ENCODE data around the gene NUDT5.
"Not testable (repeated sequence)": the region's sequence is repeated elsewhere in the genome, so short reads cannot be mapped to it uniquely, and the experiment has no call there.

Gene NUDT5

GRCh38 chr10:12235796-12236195, 40.1 kb upstream of the NUDT5 start:
- TF ChIP-seq CTCF (IDR thresholded peaks at IDR 0.05; ENCODE audit: low read depth, low read length, missing control alignments) = no peak
- DNase-seq (ENCODE audit: extremely low read depth, low read depth) = no peak
- no peak overlapping the region for H3K4me3 ChIP-seq (replicated peaks; ENCODE audit: low read depth, low read length)

GRCh38 chr10:12235116-12235694, 39.5 kb upstream of the NUDT5 start:
- no peak for TF ChIP-seq CTCF (IDR thresholded peaks at IDR 0.05; ENCODE audit: low read depth, low read length, missing control alignments)
- no peak for DNase-seq (ENCODE audit: extremely low read depth, low read depth)

DNA sequence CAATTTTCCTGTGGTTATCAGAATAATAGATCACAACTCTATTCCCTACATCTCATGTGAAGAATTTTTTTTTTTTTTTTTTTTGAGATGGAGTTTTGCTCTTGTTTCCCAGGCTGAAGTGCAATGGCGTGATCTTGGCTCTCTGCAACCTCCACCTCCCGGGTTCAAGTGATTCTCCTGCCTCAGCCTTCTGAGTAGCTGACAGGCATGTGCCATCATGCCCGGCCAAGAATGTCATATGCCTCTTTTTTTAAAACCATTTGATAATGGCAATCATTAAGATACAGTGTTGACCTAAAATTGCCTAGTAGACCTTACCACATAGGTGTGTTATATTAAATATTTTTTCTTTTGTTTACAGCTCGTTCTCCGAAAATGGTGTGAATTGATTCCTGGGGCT, 39.0 kb upstream of the NUDT5 start:
- not testable (repeated sequence) for H3K4me3 ChIP-seq (replicated peaks; ENCODE audit: low read depth, low read length)

More at GRCh38 chr10:12235116-12235694, 39.5 kb upstream of the NUDT5 start:
- no peak overlapping the region for H3K4me3 ChIP-seq (replicated peaks; ENCODE audit: low read depth, low read length)

GRCh38 chr10:12228851-12229250, 33.2 kb upstream of the NUDT5 start:
- DNase-seq (ENCODE audit: extremely low read depth, low read depth) = no peak
- no peak for TF ChIP-seq CTCF (IDR thresholded peaks at IDR 0.05; ENCODE audit: low read depth, low read length, missing control alignments)
- no peak overlapping the region for H3K4me3 ChIP-seq (replicated peaks; ENCODE audit: low read depth, low read length)

More for the DNA sequence above, 39.0 kb upstream of the NUDT5 start:
- DNase-seq (ENCODE audit: extremely low read depth, low read depth) = not testable (repeated sequence)

DNA sequence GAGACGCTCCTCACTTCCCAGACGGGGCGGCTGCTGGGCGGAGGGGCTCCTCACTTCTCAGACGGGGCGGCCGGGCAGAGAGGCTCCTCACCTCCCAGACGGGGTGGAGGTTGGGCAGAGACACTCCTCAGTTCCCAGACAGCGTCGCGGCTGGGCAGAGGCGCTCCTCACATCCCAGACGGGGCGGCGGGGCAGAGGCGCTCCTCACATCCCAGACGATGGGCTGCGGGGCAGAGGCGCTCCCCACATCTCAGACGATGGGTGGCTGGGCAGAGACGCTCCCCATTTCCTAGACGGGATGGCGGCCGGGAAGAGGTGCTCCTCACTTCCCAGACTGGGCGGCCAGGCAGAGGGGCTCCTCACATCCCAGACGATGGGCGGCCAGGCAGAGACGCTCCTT, 30.7 kb upstream of the NUDT5 start:
- DNase-seq (ENCODE audit: extremely low read depth, low read depth) = not testable (repeated sequence)

GRCh38 chr10:12225444-12225843, 29.8 kb upstream of the NUDT5 start:
- H3K4me3 ChIP-seq (replicated peaks; ENCODE audit: low read depth, low read length) = no peak overlapping the region
- DNase-seq (ENCODE audit: extremely low read depth, low read depth) = no peak
- no peak for TF ChIP-seq CTCF (IDR thresholded peaks at IDR 0.05; ENCODE audit: low read depth, low read length, missing control alignments)

More for the DNA sequence above, 30.7 kb upstream of the NUDT5 start:
- H3K4me3 ChIP-seq (replicated peaks; ENCODE audit: low read depth, low read length) = not testable (repeated sequence)

- no peak for DNase-seq (ENCODE audit: extremely low read depth, low read depth)
- H3K4me3 ChIP-seq (replicated peaks; ENCODE audit: low read depth, low read length) = no peak overlapping the region
- TF ChIP-seq CTCF (IDR thresholded peaks at IDR 0.05; ENCODE audit: low read depth, low read length, missing control alignments) = no peak
Observed at GRCh38 chr10:12221323-12222298, 25.9 kb upstream of the NUDT5 start.

Data from HFF-Myc (cell line).